LNCaP clone FGC (cell line): Measurements from ENCODE around the gene KIAA0319L.

Experiments used
- DNase-seq: peaks from one replicate; pipeline ENCODE4 v3.0.0-alpha.2; 2011; ENCODE audit warnings: low read depth
- H3K4me3 ChIP-seq: 2 replicates; pipeline ENCODE4 v1.5.1; 2011; ENCODE audit warnings: mild to moderate bottlenecking, low read depth, low read length, control low read depth
- CTCF ChIP-seq: IDR thresholded peaks from 2 replicates; pipeline ENCODE4 v1.5.1; 2012; ENCODE audit warnings: mild to moderate bottlenecking; ENCODE audit not compliant: control insufficient read depth, insufficient read depth; ENCODE audit errors: extremely low read depth

The KIAA0319L gene

GRCh38 chr1:35426097-35426586 is 131.1 kb downstream of the KIAA0319L start:
- DNase-seq = no peak
- H3K4me3 ChIP-seq = no peak overlapping the region
- TF ChIP-seq CTCF = no peak

- H3K4me3 ChIP-seq = no peak overlapping the region
- no peak for TF ChIP-seq CTCF
- no peak for DNase-seq
Observed at GRCh38 chr1:35408925-35409324, 148.3 kb downstream of the KIAA0319L start.

GRCh38 chr1:35407743-35408142 is 149.5 kb downstream of the KIAA0319L start:
- DNase-seq = no peak
- no peak for TF ChIP-seq CTCF
- H3K4me3 ChIP-seq = no peak overlapping the region

DNA sequence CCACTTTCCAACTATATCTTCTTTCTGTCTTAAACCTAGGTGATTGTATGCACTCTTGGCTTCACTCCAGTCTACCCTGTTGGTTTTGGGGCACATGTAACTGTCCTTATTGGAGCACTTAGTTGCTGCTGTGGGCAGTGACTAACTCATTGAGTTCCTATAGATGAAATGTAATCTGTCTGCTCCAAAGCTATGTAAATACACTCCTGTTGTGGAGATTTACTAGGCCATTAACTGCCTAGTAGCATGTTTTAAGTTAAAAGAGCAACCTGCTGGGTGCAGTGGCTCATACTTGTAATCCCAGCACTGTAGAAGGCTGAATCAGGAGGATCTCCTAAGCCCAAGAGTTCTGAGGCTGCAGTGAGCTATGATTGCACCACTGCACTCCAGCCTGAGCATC is 151.1 kb downstream of the KIAA0319L start:
- no peak for DNase-seq
- no peak overlapping the region for H3K4me3 ChIP-seq
- TF ChIP-seq CTCF = no peak

DNA sequence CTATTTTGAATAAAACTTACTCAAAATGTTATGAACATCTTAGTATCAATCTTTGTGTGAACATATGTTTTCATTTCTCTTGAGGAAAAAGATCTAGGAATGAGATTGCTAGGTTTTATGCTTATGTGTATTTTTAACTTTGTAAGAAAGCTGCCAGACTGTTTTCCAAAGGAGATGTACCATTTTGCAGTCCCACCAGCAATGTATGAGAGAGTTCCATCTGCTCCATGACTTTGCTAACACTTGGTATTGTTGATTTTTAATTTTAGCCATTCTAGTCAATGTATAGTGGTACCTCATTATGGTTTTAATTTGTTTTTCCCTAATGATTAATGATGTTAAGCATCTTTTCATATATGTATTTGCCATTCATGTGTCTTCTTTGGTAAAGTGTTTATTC is 156.2 kb downstream of the KIAA0319L start:
- no peak overlapping the region for H3K4me3 ChIP-seq
- no peak for TF ChIP-seq CTCF
- DNase-seq = no peak

GRCh38 chr1:35398739-35399138 is 158.5 kb downstream of the KIAA0319L start:
- no peak for DNase-seq
- no peak overlapping the region for H3K4me3 ChIP-seq
- no peak for TF ChIP-seq CTCF

- H3K4me3 ChIP-seq = no peak overlapping the region
- no peak for TF ChIP-seq CTCF
- no peak for DNase-seq
Observed at GRCh38 chr1:35394386-35394785, 162.8 kb downstream of the KIAA0319L start.
